IMR-90 (cell line): ENCODE results near the gene GABBR2. TPM values are rescaled to one million over a fixed set of nuclear protein-coding genes. Genes with fewer than 3 reads are reported as not detected.

Experiments used
- ATAC-seq: fragments of 200-7000 bp; cut with Tn5 transposase; 2 replicates; pipeline ENCODE4 v1.9.1; 2020; ENCODE audit warnings: low read depth, mild to moderate bottlenecking, moderate library complexity
- BruUV-seq: library from RNA; stranded (reverse); fragments of 400-500 nt; replicated peaks from 2 replicates; lab custom pipeline; 2021; lab: Mats Ljungman, UMichigan
- CTCF ChIA-PET: fragments of 300-600 bp; formaldehyde crosslinking; extraction: SDS; loops from one replicate; lab custom pipeline; 2021; ENCODE audit warnings: antibody characterized with exemption; lab: Yijun Ruan, JAX
- POLR2A ChIA-PET: fragments of 300-600 bp; sonication (Branson Sonifier 250); formaldehyde crosslinking; loops from one replicate; lab custom pipeline; 2022; ENCODE audit warnings: antibody characterized with exemption; ENCODE audit not compliant: unreplicated experiment; lab: Charles Lee
- DNase-seq: peaks from one replicate; pipeline ENCODE4 v3.0.0; 2013
- H2AFZ ChIP-seq: replicated peaks from 2 replicates; pipeline ENCODE3; 2013; ENCODE audit warnings: low read length, mild to moderate bottlenecking; ENCODE audit not compliant: poor library complexity
- H2AK5ac ChIP-seq: 2 replicates; pipeline ENCODE4 v1.6.1; 2013; ENCODE audit warnings: low read depth, low read length, inconsistent platforms
- H2AK9ac ChIP-seq: replicated peaks from 2 replicates; pipeline ENCODE3; 2013; ENCODE audit warnings: mild to moderate bottlenecking, low read depth, low read length, moderate library complexity; ENCODE audit not compliant: poor library complexity
- H2BK120ac ChIP-seq: 2 replicates; pipeline ENCODE4 v1.6.1; 2013; ENCODE audit warnings: low read depth, low read length, inconsistent platforms
- H2BK15ac ChIP-seq: 3 replicates; pipeline ENCODE4 v1.6.1; 2013; ENCODE audit warnings: low read depth, low read length, inconsistent platforms
- H2BK20ac ChIP-seq: 2 replicates; pipeline ENCODE4 v1.6.1; 2013; ENCODE audit warnings: low read depth, mild to moderate bottlenecking, inconsistent platforms, low read length, moderate library complexity
- H2BK5ac ChIP-seq: 2 replicates; pipeline ENCODE4 v1.6.1; 2013; ENCODE audit warnings: mild to moderate bottlenecking, low read depth, low read length, inconsistent platforms; ENCODE audit not compliant: poor library complexity, severe bottlenecking
- H3K14ac ChIP-seq: replicated peaks from 2 replicates; pipeline ENCODE4 v1.6.1; 2013; ENCODE audit warnings: low read depth, low read length, inconsistent platforms
- H3K18ac ChIP-seq: 2 replicates; pipeline ENCODE4 v1.6.1; 2013; ENCODE audit warnings: low read depth, low read length, control low read depth
- H3K23ac ChIP-seq: 2 replicates; pipeline ENCODE4 v1.6.1; 2013; ENCODE audit warnings: low read depth, low read length, inconsistent platforms
- H3K27ac ChIP-seq: 2 replicates; pipeline ENCODE4 v1.5.1; 2013; ENCODE audit warnings: mild to moderate bottlenecking, control low read depth, low read length; ENCODE audit not compliant: insufficient read depth
- H3K27me3 ChIP-seq: 2 replicates; pipeline ENCODE4 v1.6.1; 2013; ENCODE audit warnings: low read length; ENCODE audit not compliant: control insufficient read depth, insufficient read depth
- H3K36me3 ChIP-seq: 2 replicates; pipeline ENCODE4 v1.6.1; 2013; ENCODE audit warnings: low read length, mixed read lengths; ENCODE audit not compliant: control insufficient read depth, insufficient read depth
- H3K4ac ChIP-seq: 2 replicates; pipeline ENCODE4 v1.6.1; 2013; ENCODE audit warnings: low read depth, low read length, inconsistent platforms
- H3K4me1 ChIP-seq: 2 replicates; pipeline ENCODE4 v1.6.1; 2013; ENCODE audit warnings: low read length, mixed read lengths; ENCODE audit not compliant: control insufficient read depth, insufficient read depth
- H3K4me2 ChIP-seq: 2 replicates; pipeline ENCODE4 v1.6.1; 2013; ENCODE audit warnings: low read depth, mild to moderate bottlenecking, control low read depth, low read length, moderate library complexity
- H3K4me3 ChIP-seq: 2 replicates; pipeline ENCODE4 v1.5.1; 2013; ENCODE audit warnings: low read depth, mild to moderate bottlenecking, control low read depth, low read length, moderate library complexity; ENCODE audit not compliant: insufficient read depth
- H3K56ac ChIP-seq: 2 replicates; pipeline ENCODE4 v1.6.1; 2013; ENCODE audit warnings: low read length, inconsistent platforms; ENCODE audit not compliant: insufficient read depth; ENCODE audit errors: extremely low read depth
- H3K79me1 ChIP-seq, 2 experiments: 2 replicates each; pipeline ENCODE4 v1.6.1; 2013; ENCODE audit warnings: low read length in 2 of 2, inconsistent platforms in 1 of 2, low read depth in 1 of 2
- H3K9ac ChIP-seq: 2 replicates; pipeline ENCODE4 v1.6.1; 2013; ENCODE audit warnings: low read depth, low read length, control low read depth
- H3K9me1 ChIP-seq: 2 replicates; pipeline ENCODE4 v1.6.1; 2013; ENCODE audit warnings: low read length, inconsistent platforms; ENCODE audit not compliant: insufficient read depth
- H3K9me3 ChIP-seq: 2 replicates; pipeline ENCODE4 v1.6.1; 2013; ENCODE audit warnings: low read length; ENCODE audit not compliant: control insufficient read depth, insufficient read depth
- H4K20me1 ChIP-seq: 2 replicates; pipeline ENCODE4 v1.6.1; 2013; ENCODE audit warnings: low read length, inconsistent platforms; ENCODE audit not compliant: insufficient read depth
- H4K5ac ChIP-seq: 2 replicates; pipeline ENCODE4 v1.6.1; 2013; ENCODE audit warnings: mild to moderate bottlenecking, low read depth, low read length, control low read depth
- H4K8ac ChIP-seq, 2 experiments: 2 replicates each; pipeline ENCODE4 v1.6.1; 2013; ENCODE audit warnings: low read depth in 2 of 2, low read length in 2 of 2, control low read depth in 1 of 2, inconsistent platforms in 1 of 2
- H4K91ac ChIP-seq: 2 replicates; pipeline ENCODE4 v1.6.1; 2013; ENCODE audit warnings: low read depth, low read length, inconsistent platforms; ENCODE audit not compliant: insufficient read depth
- BHLHE40 ChIP-seq: fragments of 150-350 bp; IDR thresholded peaks from 2 replicates; pipeline ENCODE4 v1.6.1; 2016; ENCODE audit warnings: mild to moderate bottlenecking, low read depth, low read length
- CEBPB ChIP-seq: IDR thresholded peaks from 2 replicates; pipeline ENCODE4 v1.6.1; 2012; ENCODE audit warnings: low read depth, low read length, improper control_type of control experiment
- CHD1 ChIP-seq: IDR thresholded peaks from 2 replicates; pipeline ENCODE4 v1.6.1; 2012; ENCODE audit warnings: low read depth, low read length, improper control_type of control experiment
- FOS ChIP-seq: fragments of 150-350 bp; IDR thresholded peaks from 2 replicates; pipeline ENCODE4 v1.6.1; 2016; ENCODE audit warnings: low read depth, low read length
- MAFK ChIP-seq: IDR thresholded peaks from 2 replicates; pipeline ENCODE4 v1.6.1; 2012; ENCODE audit warnings: low read depth, low read length, improper control_type of control experiment
- MAZ ChIP-seq: IDR thresholded peaks from 2 replicates; pipeline ENCODE4 v1.6.1; 2012; ENCODE audit warnings: low read depth, mild to moderate bottlenecking, low read length, improper control_type of control experiment, moderate library complexity, borderline replicate concordance
- MXI1 ChIP-seq: IDR thresholded peaks from 2 replicates; pipeline ENCODE4 v1.6.1; 2012; ENCODE audit warnings: low read depth, mild to moderate bottlenecking, low read length, moderate library complexity, borderline replicate concordance
- POLR2A ChIP-seq: IDR thresholded peaks from 2 replicates; pipeline ENCODE4 v1.6.1; 2012; ENCODE audit warnings: mild to moderate bottlenecking, low read depth, low read length
- RAD21 ChIP-seq: IDR thresholded peaks from 2 replicates; pipeline ENCODE4 v1.6.1; 2012; ENCODE audit warnings: low read length, improper control_type of control experiment
- RCOR1 ChIP-seq: IDR thresholded peaks from 2 replicates; pipeline ENCODE4 v1.6.1; 2012; ENCODE audit warnings: mild to moderate bottlenecking, low read length, improper control_type of control experiment; ENCODE audit not compliant: insufficient replicate concordance
- RFX5 ChIP-seq: IDR thresholded peaks from 2 replicates; pipeline ENCODE4 v1.8.0; 2012; ENCODE audit warnings: low read depth, mild to moderate bottlenecking, low read length, moderate library complexity
- SMC3 ChIP-seq: fragments of 150-350 bp; IDR thresholded peaks from 2 replicates; pipeline ENCODE4 v1.6.1; 2016; ENCODE audit warnings: low read depth, mild to moderate bottlenecking, antibody characterized with exemption, low read length, moderate library complexity
- USF2 ChIP-seq: fragments of 150-350 bp; IDR thresholded peaks from 2 replicates; pipeline ENCODE4 v1.6.1; 2017; ENCODE audit warnings: mild to moderate bottlenecking, antibody characterized with exemption, low read length, low read depth
- WGBS, 2 experiments: methylation state at CpG; one replicate each; pipeline versions ENCODE4 v1.1.5 to v1.1.7; 2013; ENCODE audit warnings: missing lambda C conversion rate in 2 of 2; ENCODE audit not compliant: insufficient read length in 1 of 2; ENCODE audit errors: extremely low coverage in 2 of 2; 5-methylcytosine and 5-hydroxymethylcytosine counted together
- dilution Hi-C: fragments of 300-500 bp; cut with HindIII; formaldehyde crosslinking; loops from one replicate; pipeline ENCODE4 v1.14.3; 2018; ENCODE audit warnings: low sequenced_read_pairs; ENCODE audit not compliant: unreplicated experiment
- in situ Hi-C: fragments of 300-500 bp; cut with MboI; formaldehyde crosslinking; loops from 3 replicates; pipeline ENCODE4 v1.14.3; 2019; ENCODE audit warnings: low sequenced_read_pairs, inconsistent platforms, mixed read lengths
- intact Hi-C: fragments of 100-400 bp; cut with micrococcal nuclease; formaldehyde crosslinking; loops from 2 replicates; pipeline ENCODE4 v1.10.0; 2022
- polyA plus RNA-seq, 3 experiments: library from polyadenylated mRNA; depleted of rRNA; stranded (reverse); fragments of >200 nt; gene quantifications; 2 replicates each; pipeline ENCODE4 v1.2.3, GENCODE V29; 2012; ENCODE audit warnings: low replicate concordance in 1 of 3
- total RNA-seq: library from RNA; depleted of rRNA; stranded (reverse); fragments of >200 nt; gene quantifications from 2 replicates; pipeline ENCODE4 v1.2.3, GENCODE V29; 2012
- TF ChIP-seq, protein P1 (sequence below): conservative IDR thresholded peaks from 2 replicates; pipeline ENCODE4 v1.5.1; 2012; ENCODE audit warnings: mild to moderate bottlenecking, low read depth, low read length, improper control_type of control experiment
- TF ChIP-seq, protein P2 (sequence below): fragments of 150-350 bp; IDR thresholded peaks from 2 replicates; pipeline ENCODE4 v1.6.1; 2016; ENCODE audit warnings: low read depth, mild to moderate bottlenecking, low read length, moderate library complexity, borderline replicate concordance

GABBR2 gene
- total and polyA plus RNA-seq, 2 of the 4 experiments (the other 2 are of a cell fraction): 14.2 to 20.3 TPM

DNA sequence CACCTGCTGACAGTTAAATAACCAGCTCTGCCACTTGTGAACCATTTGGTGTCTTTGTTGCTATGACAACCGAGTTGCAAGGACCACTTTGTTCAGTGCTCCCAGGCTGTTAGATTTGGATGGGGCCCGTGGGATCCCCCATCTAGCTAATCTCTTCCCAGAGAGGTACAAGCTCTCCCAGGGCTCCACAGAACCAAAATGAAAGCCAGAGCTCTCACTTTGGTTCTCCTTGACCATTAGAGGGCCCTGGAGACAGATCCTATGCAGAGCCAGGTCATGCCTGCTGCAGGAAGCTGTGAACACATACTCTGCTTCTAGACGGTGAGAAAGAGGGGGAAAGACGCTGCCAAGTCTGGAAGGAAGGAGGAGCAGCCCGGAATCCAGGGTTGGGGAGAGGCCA, 224.6 kb downstream of the GABBR2 start:
- H2AK5ac ChIP-seq: peak overlapping the region; percentile 52; the same call in 1 of the 2 replicates
- H3K56ac ChIP-seq: no peak overlapping the region
- ChIA-PET POLR2A (no interaction called here), CTCF (interaction anchor here (0.6 to 1.5 kb wide), 3 partner anchors 68 to 407 kb away, joined by 3 to 5 read pairs (median 3); no protein-coding TSS in a partner anchor)
- H3K14ac ChIP-seq: no peak overlapping the region
- no peak overlapping the region for H3K9ac ChIP-seq
- H4K91ac ChIP-seq: no peak overlapping the region
- ATAC-seq: 0 out of 2 replicates have a peak, but pooled peaks have one; percentile 15
- peak overlapping the region; percentile 67; the same call in 1 of the 2 replicates for H4K5ac ChIP-seq
- intact Hi-C loops (no loop called here), in situ Hi-C loops (no loop called here), dilution Hi-C loops (no loop called here)
- no peak overlapping the region for H3K23ac ChIP-seq
- peak; percentile 54 for DNase-seq
- peak overlapping the region; percentile 58; the same call in 1 of the 2 replicates for H3K18ac ChIP-seq
- peak overlapping the region in 1 of 2 experiments; percentile 45; a peak in 1 of 4 replicates for H4K8ac ChIP-seq
- peaks cover 7 to 39% of the 10 kb centered on the region in 2 experiments; a peak in 3 of 4 replicates for H3K79me1 ChIP-seq
- no peaks in the 10 kb centered on the region for H4K20me1 ChIP-seq
- peak overlapping the region; percentile 56 for H2BK5ac ChIP-seq
- peak overlapping the region; percentile 26; the same call in 1 of the 2 replicates for H3K4ac ChIP-seq
- no peak overlapping the region for H3K27ac ChIP-seq
- H3K36me3 ChIP-seq: no peaks in the 10 kb centered on the region; the same call in 1 of the 2 replicates
- peaks cover 44% of the 10 kb centered on the region for H3K9me1 ChIP-seq
- peak overlapping the region; percentile 35; the same call in 1 of the 2 replicates for H2BK120ac ChIP-seq
- H3K4me3 ChIP-seq: no peak overlapping the region
- H2BK20ac ChIP-seq: peak overlapping the region; percentile 75; the same call in 1 of the 2 replicates
- H3K4me1 ChIP-seq: peaks cover 20% of the 10 kb centered on the region
- WGBS, 2 experiments: 40% methylated on average over 3 of the region's 5 CpGs; no CpG with 5 or more reads in 1 of the 2 experiments
- peak overlapping the region; percentile 53; the same call in 1 of the 3 replicates for H2BK15ac ChIP-seq
- no peak overlapping the region for H2AFZ ChIP-seq
- no peaks in the 10 kb centered on the region for H3K9me3 ChIP-seq
- BruUV-seq: no TSS peak
- no peaks in the 10 kb centered on the region for H3K27me3 ChIP-seq
- no peak overlapping the region for H2AK9ac ChIP-seq
- no peak overlapping the region for H3K4me2 ChIP-seq
- TF ChIP-seq BHLHE40 (no peak), CEBPB (no peak), SMC3 (peak; percentile 16; the same call in 1 of the 2 replicates), RCOR1 (no peak), MAFK (no peak), USF2 (no peak), RFX5 (no peak), MAZ (no peak), FOS (no peak), POLR2A (no peak), CHD1 (no peak), MXI1 (no peak), RAD21 (peak; percentile 36)
- TF ChIP-seq, protein P1, sequence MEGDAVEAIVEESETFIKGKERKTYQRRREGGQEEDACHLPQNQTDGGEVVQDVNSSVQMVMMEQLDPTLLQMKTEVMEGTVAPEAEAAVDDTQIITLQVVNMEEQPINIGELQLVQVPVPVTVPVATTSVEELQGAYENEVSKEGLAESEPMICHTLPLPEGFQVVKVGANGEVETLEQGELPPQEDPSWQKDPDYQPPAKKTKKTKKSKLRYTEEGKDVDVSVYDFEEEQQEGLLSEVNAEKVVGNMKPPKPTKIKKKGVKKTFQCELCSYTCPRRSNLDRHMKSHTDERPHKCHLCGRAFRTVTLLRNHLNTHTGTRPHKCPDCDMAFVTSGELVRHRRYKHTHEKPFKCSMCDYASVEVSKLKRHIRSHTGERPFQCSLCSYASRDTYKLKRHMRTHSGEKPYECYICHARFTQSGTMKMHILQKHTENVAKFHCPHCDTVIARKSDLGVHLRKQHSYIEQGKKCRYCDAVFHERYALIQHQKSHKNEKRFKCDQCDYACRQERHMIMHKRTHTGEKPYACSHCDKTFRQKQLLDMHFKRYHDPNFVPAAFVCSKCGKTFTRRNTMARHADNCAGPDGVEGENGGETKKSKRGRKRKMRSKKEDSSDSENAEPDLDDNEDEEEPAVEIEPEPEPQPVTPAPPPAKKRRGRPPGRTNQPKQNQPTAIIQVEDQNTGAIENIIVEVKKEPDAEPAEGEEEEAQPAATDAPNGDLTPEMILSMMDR: peak; percentile 28; the same call in 1 of the 2 replicates
- TF ChIP-seq, protein P2, sequence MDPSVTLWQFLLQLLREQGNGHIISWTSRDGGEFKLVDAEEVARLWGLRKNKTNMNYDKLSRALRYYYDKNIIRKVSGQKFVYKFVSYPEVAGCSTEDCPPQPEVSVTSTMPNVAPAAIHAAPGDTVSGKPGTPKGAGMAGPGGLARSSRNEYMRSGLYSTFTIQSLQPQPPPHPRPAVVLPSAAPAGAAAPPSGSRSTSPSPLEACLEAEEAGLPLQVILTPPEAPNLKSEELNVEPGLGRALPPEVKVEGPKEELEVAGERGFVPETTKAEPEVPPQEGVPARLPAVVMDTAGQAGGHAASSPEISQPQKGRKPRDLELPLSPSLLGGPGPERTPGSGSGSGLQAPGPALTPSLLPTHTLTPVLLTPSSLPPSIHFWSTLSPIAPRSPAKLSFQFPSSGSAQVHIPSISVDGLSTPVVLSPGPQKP: no peak
